HT-29 (cell line): ENCODE results near the gene NR2F2. TPM values are rescaled to one million over a fixed set of nuclear protein-coding genes. Genes with fewer than 3 reads are reported as not detected.

Source experiments
- DNase-seq: peaks from one replicate; pipeline ENCODE4 v3.0.0-alpha.2; 2015; ENCODE audit warnings: low spot score
- total RNA-seq: library from RNA; depleted of rRNA; stranded (reverse); fragments of >200 nt; shearing (Covaris generic); gene quantifications from 2 replicates; pipeline ENCODE4 v1.2.3, GENCODE V29; 2014; rRNA removed

Gene NR2F2
- 12.6 and 14.0 TPM in 2 replicates for total RNA-seq

- peak; percentile 100 for DNase-seq
These were observed at the start of gene NR2F2 for GRCh38 chr15:96330450-96331143. Gene NR2F2 (plus strand): TSS chr15:96330700. CDS start chr15:96332106, 1,406 bp downstream.

- DNase-seq = no peak
These were observed 45.2 kb upstream of the NR2F2 start for GRCh38 chr15:96285305-96285704.

- no peak for DNase-seq
These were observed 44.7 kb upstream of the NR2F2 start for GRCh38 chr15:96285729-96286254.

- DNase-seq = no peak
These were observed 39.8 kb upstream of the NR2F2 start for GRCh38 chr15:96290679-96291078.

- DNase-seq = no peak
These were observed 37.9 kb upstream of the NR2F2 start for GRCh38 chr15:96292635-96293034.

- no peak for DNase-seq
These were observed 37.1 kb upstream of the NR2F2 start for GRCh38 chr15:96293441-96293840.

- DNase-seq = no peak
These were observed 35.7 kb upstream of the NR2F2 start for GRCh38 chr15:96294766-96295165.

- peak; percentile 14 for DNase-seq
These were observed 34.2 kb upstream of the NR2F2 start for GRCh38 chr15:96296264-96296663.

GRCh38 chr15:96297783-96298182, 32.7 kb upstream of the NR2F2 start:
- DNase-seq = no peak

- DNase-seq = no peak
These were observed 32.3 kb upstream of the NR2F2 start for GRCh38 chr15:96298217-96298616.

GRCh38 chr15:96300836-96301235, 29.7 kb upstream of the NR2F2 start:
- no peak for DNase-seq

GRCh38 chr15:96303503-96304056, 26.9 kb upstream of the NR2F2 start:
- no peak for DNase-seq

- DNase-seq = no peak
These were observed 25.7 kb upstream of the NR2F2 start for GRCh38 chr15:96304839-96305238.

GRCh38 chr15:96306321-96306720, 24.2 kb upstream of the NR2F2 start:
- no peak for DNase-seq

GRCh38 chr15:96307856-96308394, 22.6 kb upstream of the NR2F2 start:
- no peak for DNase-seq

GRCh38 chr15:96309143-96309660, 21.3 kb upstream of the NR2F2 start:
- DNase-seq = no peak

GRCh38 chr15:96311256-96311955, 19.1 kb upstream of the NR2F2 start:
- no peak for DNase-seq

- no peak for DNase-seq
These were observed 18.6 kb upstream of the NR2F2 start for GRCh38 chr15:96311956-96312294.

GRCh38 chr15:96312641-96313335, 17.7 kb upstream of the NR2F2 start:
- no peak for DNase-seq

GRCh38 chr15:96314518-96314917, 16.0 kb upstream of the NR2F2 start:
- no peak for DNase-seq

- DNase-seq = no peak
These were observed 15.5 kb upstream of the NR2F2 start for GRCh38 chr15:96314963-96315362.
